Endothelial cell of umbilical vein (primary cell): ENCODE results near the gene C1orf174. TPM values are rescaled to one million over a fixed set of nuclear protein-coding genes. Genes with fewer than 3 reads are reported as not detected.

Source experiments
- BruUV-seq: library from RNA; stranded (reverse); fragments of 400-500 nt; replicated peaks from 2 replicates; lab custom pipeline; 2021; lab: Mats Ljungman, UMichigan
- CTCF ChIA-PET: fragments of 300-600, 350-600 bp; sonication (Branson Sonifier 250); formaldehyde crosslinking; loops from one replicate; lab custom pipeline; 2021; ENCODE audit warnings: antibody characterized with exemption, inconsistent platforms; lab: Charles Lee
- POLR2A ChIA-PET: fragments of 300-600, 350-600 bp; sonication (Branson Sonifier 250); formaldehyde crosslinking; loops from one replicate; lab custom pipeline; 2021; ENCODE audit warnings: antibody characterized with exemption, inconsistent platforms; lab: Charles Lee
- DNase-seq: peaks from one replicate; pipeline ENCODE4 v3.0.0-alpha.2; 2011; ENCODE audit warnings: low read depth, low spot score
- FAIRE-seq: peaks from 2 replicates; lab custom pipeline; 2011; peaks lifted over from hg19 to GRCh38; lab: Jason Lieb, UNC
- H2AFZ ChIP-seq: 2 replicates; pipeline ENCODE4 v1.6.0; 2012; ENCODE audit warnings: low read depth, low read length, control low read depth, inconsistent platforms
- H3K27ac ChIP-seq: 2 replicates; pipeline ENCODE4 v1.5.1; 2011; ENCODE audit warnings: low read depth, mild to moderate bottlenecking, control low read depth, low read length, moderate library complexity; ENCODE audit not compliant: insufficient read depth
- H3K27me3 ChIP-seq, 2 experiments: 2 replicates each; pipeline versions ENCODE4 v1.6.0 to v1.6.1; 2011; ENCODE audit warnings: low read length in 2 of 2, mixed read lengths in 1 of 2; ENCODE audit not compliant: control insufficient read depth in 2 of 2, insufficient read depth in 2 of 2
- H3K36me3 ChIP-seq, 2 experiments: 2 replicates in 1 of 2; 3 replicates in 1 of 2; pipeline ENCODE4 v1.5.1; 2011; ENCODE audit warnings: low read length in 2 of 2, mild to moderate bottlenecking in 1 of 2, moderate library complexity in 1 of 2; ENCODE audit not compliant: control insufficient read depth in 2 of 2, insufficient read depth in 2 of 2; ENCODE audit errors: extremely low read depth in 1 of 2
- H3K4me1 ChIP-seq: 3 replicates; pipeline ENCODE4 v1.5.1; 2011; ENCODE audit warnings: mild to moderate bottlenecking, low read length; ENCODE audit not compliant: control insufficient read depth, insufficient read depth; ENCODE audit errors: extremely low read depth
- H3K4me2 ChIP-seq: 2 replicates; pipeline ENCODE4 v1.6.1; 2011; ENCODE audit warnings: low read length, control low read depth, mixed read lengths; ENCODE audit not compliant: insufficient read depth
- H3K4me3 ChIP-seq, 3 experiments: fragments of 200-600 bp in 1 of 3; sonication (generic), shearing (Covaris generic) in 1 of 3; replicated peaks in 1 of 3; 2 replicates each; pipeline ENCODE4 v1.5.1; 2011 to 2016; ENCODE audit warnings: control low read depth in 3 of 3, low read length in 3 of 3, mild to moderate bottlenecking in 2 of 3, inconsistent platforms in 1 of 3, low read depth in 1 of 3, moderate library complexity in 1 of 3; ENCODE audit not compliant: insufficient read depth in 1 of 3
- H3K79me2 ChIP-seq: 2 replicates; pipeline ENCODE4 v1.6.0; 2012; ENCODE audit warnings: low read length, inconsistent platforms; ENCODE audit not compliant: control insufficient read depth, insufficient read depth
- H3K9ac ChIP-seq: replicated peaks from 2 replicates; pipeline ENCODE3; 2011; ENCODE audit warnings: low read length, control low read depth; ENCODE audit not compliant: insufficient read depth; ENCODE audit errors: extremely low read depth
- H3K9me1 ChIP-seq: replicated peaks from 3 replicates; pipeline ENCODE4 v1.6.0; 2011; ENCODE audit warnings: mild to moderate bottlenecking, low read length; ENCODE audit not compliant: control insufficient read depth, insufficient read depth; ENCODE audit errors: extremely low read depth
- H3K9me3 ChIP-seq: replicated peaks from 2 replicates; pipeline ENCODE4 v1.5.1; 2012; ENCODE audit warnings: low read length, inconsistent platforms; ENCODE audit not compliant: control insufficient read depth, insufficient read depth
- H4K20me1 ChIP-seq: replicated peaks from 2 replicates; pipeline ENCODE3; 2011; ENCODE audit warnings: mild to moderate bottlenecking, low read length; ENCODE audit not compliant: control insufficient read depth, insufficient read depth; ENCODE audit errors: extremely low read depth
- EZH2 ChIP-seq: IDR thresholded peaks from 2 replicates; pipeline ENCODE4 v1.6.1; 2012; ENCODE audit warnings: borderline replicate concordance, low read depth, mild to moderate bottlenecking, moderate library complexity, low read length, inconsistent platforms; ENCODE audit not compliant: severe bottlenecking
- FOS ChIP-seq: IDR thresholded peaks from 2 replicates; pipeline ENCODE4 v1.6.1; 2011; ENCODE audit warnings: mild to moderate bottlenecking, low read length, moderate library complexity, borderline replicate concordance; ENCODE audit not compliant: insufficient read depth
- GATA2 ChIP-seq: IDR thresholded peaks from 2 replicates; pipeline ENCODE4 v1.7.0; 2011; ENCODE audit warnings: low read depth, mild to moderate bottlenecking, moderate library complexity, mixed read lengths, low read length; ENCODE audit not compliant: insufficient read length, insufficient read depth
- JUN ChIP-seq: IDR thresholded peaks from 2 replicates; pipeline ENCODE4 v1.6.1; 2011; ENCODE audit warnings: borderline replicate concordance, low read depth; ENCODE audit not compliant: insufficient read length, insufficient read depth
- MYC ChIP-seq: IDR thresholded peaks from one replicate; pipeline ENCODE4 v1.6.1; 2011; ENCODE audit warnings: mild to moderate bottlenecking, low read depth, low read length
- POLR2A ChIP-seq: IDR thresholded peaks from 2 replicates; pipeline ENCODE4 v1.6.1; 2012; ENCODE audit warnings: low read depth, mild to moderate bottlenecking, control low read depth, low read length
- POLR2AphosphoS5 ChIP-seq: IDR thresholded peaks from 2 replicates; pipeline ENCODE4 v1.6.1; 2012; ENCODE audit warnings: low read depth, mild to moderate bottlenecking, control low read depth, low read length, moderate library complexity; ENCODE audit not compliant: insufficient read depth
- dilution Hi-C: fragments of 300-500 bp; cut with MboI; formaldehyde crosslinking; loops from one replicate; pipeline ENCODE4 v1.15.0; 2019; ENCODE audit warnings: low sequenced_read_pairs; ENCODE audit not compliant: extremely low pct_ligation_motif_present
- intact Hi-C: fragments of 100-400 bp; cut with micrococcal nuclease; formaldehyde crosslinking; loops from one replicate; pipeline ENCODE4 v1.10.0; 2022
- polyA plus RNA-seq, 4 experiments: library from polyadenylated mRNA; depleted of rRNA in 3 of 4; stranded (reverse) in 3 of 4; unstranded in 1 of 4; fragments of >200 nt; gene quantifications; 2 replicates each; pipeline versions ENCODE4 v1.2.1 to v1.2.3, GENCODE V29; 2011 to 2012; ENCODE audit warnings: missing spikeins in 1 of 4
- total RNA-seq: library from RNA; stranded (reverse); gene quantifications from 2 replicates; pipeline ENCODE4 v1.2.3, GENCODE V29; 2021
- TF ChIP-seq, protein P1 (sequence below): IDR thresholded peaks from 2 replicates; pipeline ENCODE4 v1.6.1; 2011; ENCODE audit not compliant: insufficient read depth, insufficient read length
- TF ChIP-seq, protein P2 (sequence below), 2 donors: IDR thresholded peaks; 1 replicate in 1 of 2; 2 replicates in 1 of 2; pipeline ENCODE4 v1.5.1; 2011; ENCODE audit warnings: low read length in 2 of 2, mild to moderate bottlenecking in 2 of 2, moderate library complexity in 2 of 2, control low read depth in 1 of 2, inconsistent platforms in 1 of 2, low read depth in 1 of 2; ENCODE audit not compliant: insufficient read depth in 1 of 2; ENCODE audit errors: extremely low read depth in 1 of 2

C1orf174 gene
- total and polyA plus RNA-seq, 2 donors (not counting 3 experiments of a cell fraction or from before 2014, with no cell fraction given), result 28.0 to 31.7 TPM

DNA sequence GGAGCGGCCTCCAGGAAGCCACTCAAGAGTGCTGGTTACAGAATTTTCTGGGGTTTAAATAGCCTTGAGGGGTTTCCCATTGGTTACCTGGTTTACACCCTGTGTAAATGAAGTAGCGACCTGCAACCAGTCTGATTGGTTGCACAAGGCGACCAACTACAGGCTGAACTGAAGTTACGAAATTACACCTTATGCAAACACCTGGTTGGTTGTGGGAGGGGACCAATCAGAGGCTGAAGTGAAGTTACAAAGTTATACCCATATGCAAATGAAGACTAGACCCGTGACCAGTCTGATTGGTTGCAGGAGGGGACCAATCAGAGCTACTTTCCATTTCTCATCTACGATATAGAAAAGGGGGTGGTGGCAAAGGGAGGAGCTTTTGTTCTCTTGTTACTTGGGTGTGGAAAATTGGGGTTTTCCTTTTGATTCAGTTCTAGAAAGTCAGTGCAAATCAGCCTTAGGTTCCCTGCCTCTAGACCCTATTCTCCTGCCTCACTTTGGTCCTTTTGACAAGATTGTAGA, 22.2 kb upstream of the C1orf174 start:
- Histone ChIP-seq H3K27me3 (no peaks in the 10 kb centered on the region), H3K9me1 (no peaks in the 10 kb centered on the region), H2AFZ (no peak overlapping the region), H3K4me3 (no peak overlapping the region), H3K79me2 (no peaks in the 10 kb centered on the region), H3K4me1 (no peaks in the 10 kb centered on the region), H3K9ac (no peak overlapping the region), H4K20me1 (no peaks in the 10 kb centered on the region), H3K27ac (no peak overlapping the region), H3K4me2 (no peak overlapping the region), H3K36me3 (no peaks in the 10 kb centered on the region), H3K9me3 (no peaks in the 10 kb centered on the region)
- ChIA-PET POLR2A (no interaction called here), CTCF (no interaction called here)
- dilution Hi-C loops (no loop called here), intact Hi-C loops (no loop called here)
- DNase-seq (no peak), FAIRE-seq (no peak)
- TF ChIP-seq, protein P1, sequence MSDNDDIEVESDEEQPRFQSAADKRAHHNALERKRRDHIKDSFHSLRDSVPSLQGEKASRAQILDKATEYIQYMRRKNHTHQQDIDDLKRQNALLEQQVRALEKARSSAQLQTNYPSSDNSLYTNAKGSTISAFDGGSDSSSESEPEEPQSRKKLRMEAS, result no peak
- no peak for TF ChIP-seq EZH2
- no peak for TF ChIP-seq JUN
- TF ChIP-seq MYC, result no peak
- TF ChIP-seq FOS, result no peak
- TF ChIP-seq POLR2A, result no peak
- TF ChIP-seq, protein P2, sequence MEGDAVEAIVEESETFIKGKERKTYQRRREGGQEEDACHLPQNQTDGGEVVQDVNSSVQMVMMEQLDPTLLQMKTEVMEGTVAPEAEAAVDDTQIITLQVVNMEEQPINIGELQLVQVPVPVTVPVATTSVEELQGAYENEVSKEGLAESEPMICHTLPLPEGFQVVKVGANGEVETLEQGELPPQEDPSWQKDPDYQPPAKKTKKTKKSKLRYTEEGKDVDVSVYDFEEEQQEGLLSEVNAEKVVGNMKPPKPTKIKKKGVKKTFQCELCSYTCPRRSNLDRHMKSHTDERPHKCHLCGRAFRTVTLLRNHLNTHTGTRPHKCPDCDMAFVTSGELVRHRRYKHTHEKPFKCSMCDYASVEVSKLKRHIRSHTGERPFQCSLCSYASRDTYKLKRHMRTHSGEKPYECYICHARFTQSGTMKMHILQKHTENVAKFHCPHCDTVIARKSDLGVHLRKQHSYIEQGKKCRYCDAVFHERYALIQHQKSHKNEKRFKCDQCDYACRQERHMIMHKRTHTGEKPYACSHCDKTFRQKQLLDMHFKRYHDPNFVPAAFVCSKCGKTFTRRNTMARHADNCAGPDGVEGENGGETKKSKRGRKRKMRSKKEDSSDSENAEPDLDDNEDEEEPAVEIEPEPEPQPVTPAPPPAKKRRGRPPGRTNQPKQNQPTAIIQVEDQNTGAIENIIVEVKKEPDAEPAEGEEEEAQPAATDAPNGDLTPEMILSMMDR (IDR thresholded peaks at IDR 0.05; ENCODE audit: extremely low read depth in 1 of 2, insufficient read depth in 1 of 2, low read depth in 1 of 2, low read length in 2 of 2), result no peak
- no peak for TF ChIP-seq GATA2
- TF ChIP-seq POLR2AphosphoS5, result no peak
- no TSS peak for BruUV-seq
